Large intestine (tissue), 3 donors: Measurements from ENCODE around the gene TMEM187. TPM values are rescaled to one million over a fixed set of nuclear protein-coding genes. Genes with fewer than 3 reads are reported as not detected.
A peak's percentile ranks its signal among the peaks of the same experiment; 100 is the strongest.
"Not testable (repeated sequence)": the region's sequence is repeated elsewhere in the genome, so short reads cannot be mapped to it uniquely, and the experiment has no call there.

Experiments
- DNase-seq, 2 donors: peaks; one replicate each; pipeline versions ENCODE4 v3.0.0 to v3.0.0-alpha.2; 2013
- H3K27ac ChIP-seq: one replicate; pipeline ENCODE4 v1.5.1; 2013; ENCODE audit warnings: low read length
- H3K27me3 ChIP-seq: 2 replicates; pipeline ENCODE4 v1.6.1; 2013; ENCODE audit warnings: low read length; ENCODE audit not compliant: control insufficient read depth, insufficient read depth
- H3K36me3 ChIP-seq: 2 replicates; pipeline ENCODE4 v1.6.1; 2013; ENCODE audit warnings: low read length; ENCODE audit not compliant: control insufficient read depth, insufficient read depth
- H3K4me1 ChIP-seq: one replicate; pipeline ENCODE4 v1.6.1; 2013; ENCODE audit warnings: low read length; ENCODE audit not compliant: control insufficient read depth, insufficient read depth
- H3K4me3 ChIP-seq: one replicate; pipeline ENCODE4 v1.5.1; 2013; ENCODE audit warnings: low read length
- H3K9me3 ChIP-seq: one replicate; pipeline ENCODE4 v1.6.1; 2013; ENCODE audit warnings: mild to moderate bottlenecking, low read depth, low read length, moderate library complexity; ENCODE audit not compliant: control insufficient read depth
- WGBS: methylation state at CpG from one replicate; pipeline ENCODE4 v1.1.5; 2013; ENCODE audit warnings: low lambda C conversion rate; ENCODE audit not compliant: insufficient coverage; 5-methylcytosine and 5-hydroxymethylcytosine counted together
- polyA plus RNA-seq: library from polyadenylated mRNA; unstranded; fragments of 120-200 nt; gene quantifications from one replicate; pipeline ENCODE4 v1.2.1, GENCODE V29; 2013

The TMEM187 gene
- polyA plus RNA-seq, 1 donor, result 4.9 TPM

DNA sequence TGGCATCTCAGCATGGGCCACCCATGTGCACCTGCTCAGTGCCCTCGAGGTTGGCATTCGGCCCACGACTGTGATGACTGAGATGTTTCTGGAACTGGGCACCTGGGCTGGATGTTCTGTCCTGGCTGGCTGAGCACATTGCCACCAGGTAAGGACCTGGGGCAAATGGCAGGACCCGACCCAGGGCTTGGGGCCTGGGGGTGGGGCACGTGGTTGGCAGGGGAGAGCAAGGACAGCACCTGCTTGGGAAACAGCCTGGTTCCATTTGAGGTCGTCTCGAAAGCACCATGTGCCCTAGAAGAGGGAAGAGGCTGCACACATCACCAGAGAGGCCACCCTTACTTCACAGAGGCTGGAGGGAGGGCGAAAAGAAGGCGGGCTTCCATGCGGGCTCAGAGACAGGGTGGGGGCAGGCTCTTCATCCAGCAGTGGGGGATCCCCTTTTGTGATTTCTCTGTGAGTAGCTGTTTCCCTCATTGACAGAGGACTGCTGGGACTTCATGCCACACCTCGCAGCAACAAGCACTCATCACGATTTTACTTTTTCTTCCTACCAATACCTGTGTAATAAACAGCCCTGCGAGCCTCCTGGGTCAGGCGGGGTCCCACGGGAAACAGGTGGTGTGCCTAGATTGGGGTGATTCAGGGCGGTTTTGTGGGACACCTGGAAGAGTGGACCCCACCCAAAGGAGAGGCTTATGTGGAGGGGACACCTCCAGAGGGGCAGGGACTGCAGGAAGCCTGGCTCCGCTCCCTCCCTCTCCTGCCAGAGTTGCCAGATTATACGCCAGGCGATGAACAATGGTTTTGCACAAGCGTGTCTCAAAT is 12.0 kb downstream of the TMEM187 start:
- WGBS, result no CpG with 5 or more reads among the region's 20 CpGs
- Histone ChIP-seq H3K4me1 (peaks cover 13% of the 10 kb centered on the region), H3K27me3 (no peaks in the 10 kb centered on the region), H3K9me3 (peaks cover 5% of the 10 kb centered on the region), H3K4me3 (no peak overlapping the region), H3K27ac (peak overlapping the region; percentile 75), H3K36me3 (no peaks in the 10 kb centered on the region)
- no peak for DNase-seq

DNA sequence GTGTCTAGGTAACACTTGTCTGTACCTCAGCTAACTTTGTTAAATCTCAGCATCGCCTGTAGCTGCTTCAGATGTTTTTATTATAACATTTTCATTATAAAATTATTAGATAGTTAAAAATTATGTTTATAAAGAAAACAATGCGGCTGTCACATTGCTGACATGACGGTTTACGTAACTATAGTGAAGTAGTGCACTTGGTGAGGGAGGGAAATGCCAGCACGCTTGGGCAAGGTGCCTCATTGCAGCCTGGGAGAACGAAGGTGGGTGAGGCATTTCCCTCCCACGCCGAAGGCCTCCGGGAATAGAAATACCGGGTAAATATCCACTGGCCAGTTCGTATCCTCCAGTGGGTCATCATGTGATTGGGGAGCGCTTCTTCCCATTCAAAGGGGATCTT is 15.9 kb downstream of the TMEM187 start:
- Histone ChIP-seq H3K4me1 (peaks cover 10% of the 10 kb centered on the region), H3K27me3 (no peaks in the 10 kb centered on the region), H3K27ac (no peak overlapping the region), H3K9me3 (no peaks in the 10 kb centered on the region), H3K36me3 (no peaks in the 10 kb centered on the region), H3K4me3 (no peak overlapping the region)
- no CpG with 5 or more reads among the region's 12 CpGs for WGBS
- no peak for DNase-seq

DNA sequence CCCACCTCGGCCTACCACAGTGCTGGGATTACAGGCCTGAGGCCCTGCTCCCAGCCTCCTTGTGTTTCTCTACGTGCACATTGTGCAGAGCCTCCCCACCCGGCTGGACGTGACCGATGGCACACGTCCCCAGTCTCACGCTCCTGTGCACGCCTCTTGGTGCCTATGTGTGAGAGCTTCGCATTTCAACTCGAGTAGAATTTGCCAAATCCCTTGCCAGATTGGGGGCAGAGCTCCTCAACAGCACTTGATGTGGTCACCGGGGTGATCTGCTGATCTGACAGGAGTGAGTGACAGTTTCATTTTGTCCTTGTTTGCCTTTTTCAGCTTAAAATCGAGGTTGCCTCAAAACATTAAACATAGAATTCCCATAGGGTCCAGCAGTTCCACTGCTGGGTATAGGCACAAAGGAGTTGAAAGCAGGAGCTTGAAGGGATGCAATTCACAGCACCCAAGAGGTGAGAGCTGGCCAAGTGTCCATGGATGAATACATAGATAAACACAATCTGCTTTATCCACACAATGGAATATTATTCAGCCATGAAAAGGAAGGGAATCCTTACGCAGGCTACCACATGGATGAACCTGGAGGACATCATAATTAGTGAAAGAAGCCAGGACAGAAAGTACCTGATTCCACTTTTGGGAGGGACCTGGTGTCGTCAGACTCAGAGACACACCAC is 17.6 kb downstream of the TMEM187 start:
- no peak overlapping the region for H3K4me3 ChIP-seq
- H3K9me3 ChIP-seq, result no peaks in the 10 kb centered on the region
- peaks cover 4% of the 10 kb centered on the region for H3K4me1 ChIP-seq
- no peak for DNase-seq
- no peaks in the 10 kb centered on the region for H3K27me3 ChIP-seq
- no CpG with 5 or more reads among the region's 14 CpGs for WGBS
- H3K36me3 ChIP-seq, result no peaks in the 10 kb centered on the region
- H3K27ac ChIP-seq, result no peak overlapping the region

DNA sequence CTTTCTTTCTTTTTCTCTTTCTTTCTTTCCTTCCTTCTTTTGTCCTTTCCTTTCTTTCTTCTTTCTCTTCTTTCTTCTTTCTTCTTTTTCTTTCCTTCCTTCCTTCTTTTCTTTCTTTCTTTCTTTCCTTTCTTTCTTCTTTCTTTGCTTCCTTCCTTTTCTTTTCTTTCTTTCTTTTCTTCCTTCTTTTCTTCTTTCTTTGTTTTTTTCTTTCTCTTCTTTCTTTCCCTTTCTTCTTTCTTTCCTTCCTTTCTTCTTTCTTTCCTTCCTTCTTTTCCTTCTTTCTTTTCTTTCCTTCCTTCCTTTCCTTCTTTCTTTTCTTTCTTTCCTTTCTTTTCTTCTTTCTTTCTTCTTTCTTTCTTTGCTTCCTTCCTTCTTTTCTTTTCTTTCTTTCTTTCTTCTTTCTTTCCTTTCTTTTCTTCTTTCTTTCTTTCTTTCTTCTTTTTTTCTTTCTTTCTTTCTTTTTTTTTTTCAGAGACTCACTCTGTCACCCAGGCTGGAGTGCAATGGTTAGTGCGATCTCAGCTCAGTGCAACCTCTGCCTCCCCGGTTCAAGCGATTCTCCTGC is 18.5 kb downstream of the TMEM187 start:
- H3K27ac ChIP-seq, result no peak overlapping the region
- H3K27me3 ChIP-seq, result no peaks in the 10 kb centered on the region
- DNase-seq, result no peak
- no peaks in the 10 kb centered on the region for H3K36me3 ChIP-seq
- H3K4me1 ChIP-seq, result no peaks in the 10 kb centered on the region
- no CpG with 5 or more reads among the region's 3 CpGs for WGBS
- no peaks in the 10 kb centered on the region for H3K9me3 ChIP-seq
- H3K4me3 ChIP-seq, result no peak overlapping the region

DNA sequence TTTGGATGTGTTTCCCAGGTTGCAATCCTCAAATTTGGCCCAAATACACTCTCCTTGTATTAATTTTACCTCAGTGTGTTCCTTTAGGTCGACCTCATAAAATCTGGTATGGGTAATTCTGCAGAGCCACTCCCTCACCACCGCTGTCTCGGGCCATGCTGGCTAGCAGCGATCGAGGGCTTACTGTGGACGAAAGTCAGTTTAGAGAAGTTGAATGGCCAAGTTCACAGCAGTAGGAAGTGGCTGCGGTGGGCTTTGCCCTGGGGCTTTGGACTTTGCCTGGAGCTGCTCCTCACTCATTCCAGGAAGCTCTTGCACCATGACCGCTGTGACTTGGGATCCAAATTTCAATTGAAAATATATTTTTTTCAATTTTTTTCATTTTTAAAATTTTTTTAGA is 19.6 kb downstream of the TMEM187 start:
- H3K27me3 ChIP-seq, result no peaks in the 10 kb centered on the region
- H3K36me3 ChIP-seq, result no peaks in the 10 kb centered on the region
- no peaks in the 10 kb centered on the region for H3K9me3 ChIP-seq
- H3K4me3 ChIP-seq, result no peak overlapping the region
- H3K4me1 ChIP-seq, result no peaks in the 10 kb centered on the region
- DNase-seq, result no peak
- H3K27ac ChIP-seq, result no peak overlapping the region
- no CpG with 5 or more reads among the region's 8 CpGs for WGBS

DNA sequence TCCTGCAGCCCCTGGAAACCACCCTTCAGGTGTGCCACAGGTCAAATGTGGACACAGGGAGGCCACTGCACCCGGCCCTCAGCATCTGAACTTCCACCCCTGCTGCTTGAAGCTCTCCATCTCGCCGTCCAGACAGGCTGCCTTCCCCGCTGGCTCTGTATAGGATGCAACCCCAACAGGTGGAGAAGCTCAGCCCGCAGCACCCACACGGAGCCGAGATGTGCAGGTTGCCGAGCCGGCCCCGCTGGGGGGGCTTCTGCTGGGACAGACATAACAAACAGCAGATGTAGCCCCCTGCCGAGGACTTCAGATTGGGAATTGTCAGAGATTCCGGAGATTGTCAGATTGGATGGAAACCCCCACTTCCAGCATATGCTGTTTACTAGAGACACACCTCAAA is 20.5 kb downstream of the TMEM187 start:
- no peak overlapping the region for H3K4me3 ChIP-seq
- DNase-seq, result no peak
- H3K27ac ChIP-seq, result no peak overlapping the region
- no CpG with 5 or more reads among the region's 12 CpGs for WGBS
- no peaks in the 10 kb centered on the region for H3K36me3 ChIP-seq
- H3K9me3 ChIP-seq, result no peaks in the 10 kb centered on the region
- H3K27me3 ChIP-seq, result no peaks in the 10 kb centered on the region
- H3K4me1 ChIP-seq, result no peaks in the 10 kb centered on the region

DNA sequence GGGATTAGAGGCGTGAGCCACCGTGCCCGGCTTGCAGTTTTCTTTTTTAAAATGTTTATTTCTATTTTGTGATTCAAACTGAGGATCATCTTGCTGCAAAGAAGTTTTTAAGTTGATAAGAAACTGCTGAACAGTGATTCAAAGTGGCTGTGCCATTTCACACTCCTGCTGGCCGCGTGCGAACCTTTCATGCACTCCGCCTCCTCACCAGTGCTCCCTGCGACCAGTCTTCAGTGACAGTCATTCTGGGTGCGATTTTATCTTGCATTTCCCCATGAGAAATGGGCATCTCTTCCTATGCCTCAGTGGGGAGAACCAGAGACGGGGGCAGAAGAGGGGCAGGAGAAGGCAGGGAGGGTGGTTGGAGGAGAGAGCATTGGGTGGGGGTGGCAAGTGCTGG is 21.4 kb downstream of the TMEM187 start:
- no peak overlapping the region for H3K27ac ChIP-seq
- H3K4me3 ChIP-seq, result no peak overlapping the region
- WGBS, result no CpG with 5 or more reads among the region's 10 CpGs
- no peaks in the 10 kb centered on the region for H3K27me3 ChIP-seq
- no peaks in the 10 kb centered on the region for H3K36me3 ChIP-seq
- no peaks in the 10 kb centered on the region for H3K9me3 ChIP-seq
- no peaks in the 10 kb centered on the region for H3K4me1 ChIP-seq
- no peak for DNase-seq

DNA sequence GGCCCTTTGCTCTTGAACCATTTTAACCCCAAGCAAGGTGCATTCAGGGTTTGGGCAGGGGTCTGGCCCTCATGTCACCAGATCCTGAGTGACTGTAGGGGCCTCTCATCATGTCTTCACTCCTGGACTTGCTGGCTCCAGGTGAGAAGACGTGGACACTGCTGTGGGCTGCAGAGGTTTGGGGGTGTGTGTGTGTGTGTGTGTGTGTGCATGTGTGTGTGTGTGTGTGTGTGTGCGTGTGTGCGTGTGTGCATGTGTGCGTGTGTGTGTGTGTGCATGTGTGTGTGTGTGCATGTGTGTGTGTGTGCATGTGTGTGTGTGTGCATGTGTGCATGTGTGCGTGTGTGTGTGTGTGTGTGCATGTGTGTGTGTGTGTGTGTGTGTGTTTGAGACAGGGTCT is 21.8 kb downstream of the TMEM187 start:
- not testable (repeated sequence) for H3K27ac ChIP-seq, H3K4me1 ChIP-seq, H3K9me3 ChIP-seq, DNase-seq, H3K36me3 ChIP-seq, H3K4me3 ChIP-seq, H3K27me3 ChIP-seq
- no CpG with 5 or more reads among the region's 5 CpGs for WGBS

DNA sequence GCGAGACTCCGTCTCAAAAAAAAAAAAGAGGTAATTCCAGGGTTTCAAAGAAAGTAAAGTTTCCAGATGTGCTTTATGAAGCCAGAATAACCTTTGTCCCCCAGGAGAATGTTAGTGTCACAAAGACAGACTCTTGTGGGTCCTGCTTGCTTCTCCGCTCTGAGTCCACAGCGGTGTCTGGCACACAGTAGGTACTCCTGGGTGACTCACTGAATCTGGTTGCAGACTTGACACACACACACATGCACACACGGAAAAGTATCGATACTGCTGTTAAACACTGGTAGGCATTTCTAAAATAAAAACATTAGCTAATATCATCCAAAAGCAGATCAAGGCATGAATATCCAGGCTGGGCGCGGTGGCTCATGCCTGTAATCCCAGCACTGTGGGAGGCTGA is 22.9 kb downstream of the TMEM187 start:
- Histone ChIP-seq H3K36me3 (no peaks in the 10 kb centered on the region), H3K27ac (no peak overlapping the region)
- WGBS, result no CpG with 5 or more reads among the region's 8 CpGs

DNA sequence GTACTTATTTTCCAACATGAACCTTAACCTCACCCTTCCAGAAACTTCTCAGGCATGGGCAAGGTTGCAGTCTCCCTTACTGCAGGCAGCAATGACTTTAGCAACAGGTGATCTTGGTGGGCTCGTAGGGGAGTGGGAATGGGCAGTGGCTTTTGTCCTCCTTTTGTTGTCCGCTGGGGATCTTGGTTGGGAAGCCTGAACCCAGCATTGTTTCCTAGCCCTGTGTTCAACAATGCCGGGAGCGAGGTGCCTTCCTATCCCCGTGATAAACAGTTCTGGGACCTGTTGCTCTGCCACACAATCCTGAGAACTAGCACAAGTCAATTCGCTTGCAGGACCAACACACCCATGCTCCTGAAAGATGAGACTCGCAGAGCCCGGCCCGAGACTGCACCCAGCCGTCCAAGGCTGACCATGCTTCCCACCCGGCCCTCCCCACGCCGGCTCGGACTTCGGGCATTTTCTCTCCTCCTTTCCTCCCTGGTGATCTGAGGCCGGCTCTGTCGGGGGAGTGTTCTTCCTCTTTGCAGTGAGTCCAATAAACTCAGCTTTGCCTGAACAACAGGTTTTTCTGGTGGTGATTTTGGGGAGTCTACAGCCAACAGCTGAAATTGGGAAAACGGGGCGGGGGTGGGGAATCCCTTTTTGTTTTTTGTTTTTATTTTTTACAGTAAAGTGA is 26.9 kb downstream of the TMEM187 start:
- no peak overlapping the region for H3K4me3 ChIP-seq
- no peaks in the 10 kb centered on the region for H3K9me3 ChIP-seq
- H3K27ac ChIP-seq, result no peak overlapping the region
- DNase-seq, result no peak
- no peaks in the 10 kb centered on the region for H3K36me3 ChIP-seq
- no CpG with 5 or more reads among the region's 19 CpGs for WGBS
- H3K27me3 ChIP-seq, result no peaks in the 10 kb centered on the region
- peaks cover 5% of the 10 kb centered on the region for H3K4me1 ChIP-seq

More for the DNA sequence above, 22.9 kb downstream of the TMEM187 start:
- no peak for DNase-seq
- H3K9me3 ChIP-seq, result no peaks in the 10 kb centered on the region
- peaks cover 5% of the 10 kb centered on the region for H3K4me1 ChIP-seq
- no peaks in the 10 kb centered on the region for H3K27me3 ChIP-seq
- H3K4me3 ChIP-seq, result no peak overlapping the region
